Activated gamma-delta T cell (primary cell): ENCODE results near the gene RIOX2.

Experiments
- DNase-seq: peaks from one replicate; lab custom pipeline; 2025; lab: John Stamatoyannopoulos, UW

Gene RIOX2

GRCh38 chr3:97954228-97954827, 17.9 kb downstream of the RIOX2 start:
- DNase-seq, result no peak

- DNase-seq, result no peak
Measured at GRCh38 chr3:97952872-97953271, 19.4 kb downstream of the RIOX2 start.

DNA sequence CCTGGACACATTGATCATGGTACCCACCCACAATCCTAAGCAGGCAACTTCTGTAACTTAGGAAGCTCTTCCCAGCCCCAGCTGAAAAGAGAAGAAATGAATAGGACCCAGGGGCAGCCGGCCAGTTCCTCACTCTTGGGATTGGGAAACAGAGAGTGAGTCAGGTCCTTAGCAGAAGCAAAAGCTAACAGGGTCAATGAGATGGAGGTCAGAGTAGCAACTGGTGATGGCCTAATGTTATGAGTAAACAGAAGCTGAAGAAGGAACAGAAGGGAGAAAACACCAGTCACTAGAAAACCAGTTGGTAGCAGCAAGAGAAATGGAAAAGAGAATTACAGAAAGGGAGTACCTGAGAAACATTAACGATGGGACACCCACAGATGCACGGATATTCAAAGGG, 20.0 kb downstream of the RIOX2 start:
- no peak for DNase-seq

DNA sequence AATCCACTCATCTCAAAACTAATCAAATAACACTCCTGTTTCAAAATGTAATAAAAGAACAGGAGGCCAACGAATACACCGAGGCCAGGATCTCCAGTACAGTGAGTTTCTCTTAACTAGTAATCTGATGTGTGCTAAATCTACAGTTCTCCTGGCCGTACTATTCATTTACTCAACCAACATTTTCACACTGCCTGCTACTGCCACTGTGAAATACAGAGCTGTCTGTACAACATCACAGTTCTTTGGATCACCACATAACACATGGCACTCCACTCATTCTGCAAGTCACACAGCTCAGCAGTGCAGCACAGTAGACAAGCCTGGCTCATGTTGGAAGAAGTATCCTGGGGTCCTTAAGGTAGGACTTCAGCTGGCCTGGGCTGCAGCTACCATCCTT, 21.9 kb downstream of the RIOX2 start:
- no peak for DNase-seq

DNA sequence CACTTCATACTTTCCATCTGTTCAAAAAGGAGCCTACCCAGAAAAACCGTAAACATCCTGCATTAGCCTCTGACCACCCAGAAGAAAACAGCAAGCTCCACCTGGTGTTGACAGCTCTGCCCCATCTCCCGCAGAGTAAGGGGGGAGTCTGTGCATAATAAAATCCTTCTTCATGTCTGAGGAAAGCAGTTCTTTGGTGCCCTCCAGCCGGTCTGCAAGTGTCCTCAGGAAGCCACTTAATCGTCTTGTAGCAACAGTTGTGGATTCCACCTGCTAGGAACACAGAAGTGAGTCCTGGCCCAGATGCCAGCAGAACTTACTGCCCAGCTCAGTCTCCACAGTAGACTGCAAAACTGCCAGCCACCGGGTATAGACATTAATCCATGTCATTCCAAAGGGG, 22.5 kb downstream of the RIOX2 start:
- no peak for DNase-seq

DNA sequence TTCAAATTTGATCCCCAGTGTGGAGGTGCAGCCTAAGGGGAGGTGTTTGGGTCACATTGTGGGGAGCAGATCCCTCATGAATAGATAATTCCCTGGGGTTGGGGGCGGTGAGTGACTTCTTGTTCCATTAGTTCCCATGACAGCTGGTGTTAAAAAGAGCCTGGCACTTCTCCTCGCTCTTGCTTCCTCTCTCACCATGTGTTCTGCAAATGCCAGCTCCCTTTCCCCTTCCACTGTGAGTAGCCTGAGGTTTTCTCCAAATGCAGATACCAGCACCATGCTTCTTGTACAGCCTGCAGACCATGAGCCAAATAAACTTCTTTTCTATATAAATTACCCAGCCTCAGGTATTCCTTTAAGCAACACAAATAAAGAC, 23.1 kb downstream of the RIOX2 start:
- DNase-seq, result no peak

GRCh38 chr3:97948351-97949109, 23.7 kb downstream of the RIOX2 start:
- DNase-seq, result no peak

- no peak for DNase-seq
Measured at GRCh38 chr3:97942801-97943546, 29.3 kb downstream of the RIOX2 start.

DNA sequence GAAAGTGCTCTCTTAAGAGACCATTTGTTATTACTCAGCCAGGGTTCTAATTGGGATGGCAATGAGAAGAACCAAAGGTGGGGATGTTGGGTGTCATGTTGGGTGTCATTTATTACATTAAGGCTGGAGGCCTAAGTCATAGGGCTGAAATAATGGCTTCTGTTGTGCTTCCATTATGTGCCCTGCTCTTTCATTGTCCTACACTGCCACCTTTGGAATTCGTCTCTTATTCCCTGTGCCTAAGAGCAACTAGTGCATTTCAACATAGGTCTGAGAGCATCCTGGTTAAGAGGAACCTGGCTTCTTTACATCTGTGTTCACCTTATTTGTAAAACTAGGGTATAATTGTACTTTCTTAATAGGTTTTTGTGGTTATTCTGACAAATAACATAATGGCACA, 32.2 kb downstream of the RIOX2 start:
- DNase-seq, result no peak

GRCh38 chr3:97939401-97939800, 32.8 kb downstream of the RIOX2 start:
- DNase-seq, result no peak

DNA sequence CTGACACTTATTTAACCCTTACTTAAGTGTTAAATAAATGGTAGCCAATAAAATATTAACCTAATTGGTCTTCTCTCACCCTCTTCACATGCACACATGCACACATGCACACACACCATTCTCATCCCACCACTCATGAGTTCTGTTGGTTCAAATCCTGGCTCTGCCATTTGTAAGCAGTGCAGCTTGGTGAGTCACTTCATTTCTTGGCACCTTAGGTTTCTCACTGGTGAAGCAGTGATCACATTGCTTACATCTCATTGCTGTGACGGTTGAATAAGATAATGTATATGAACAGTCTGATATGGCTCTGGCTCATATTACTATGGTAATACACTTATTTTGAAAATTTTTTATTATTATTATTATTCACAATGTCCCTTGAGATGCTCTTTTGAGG, 33.8 kb downstream of the RIOX2 start:
- DNase-seq, result no peak

- no peak for DNase-seq
Measured at GRCh38 chr3:97937205-97937604, 35.0 kb downstream of the RIOX2 start.

GRCh38 chr3:97935842-97936241, 36.4 kb downstream of the RIOX2 start:
- no peak for DNase-seq

- no peak for DNase-seq
Measured at GRCh38 chr3:97934980-97935695, 37.1 kb downstream of the RIOX2 start.

DNA sequence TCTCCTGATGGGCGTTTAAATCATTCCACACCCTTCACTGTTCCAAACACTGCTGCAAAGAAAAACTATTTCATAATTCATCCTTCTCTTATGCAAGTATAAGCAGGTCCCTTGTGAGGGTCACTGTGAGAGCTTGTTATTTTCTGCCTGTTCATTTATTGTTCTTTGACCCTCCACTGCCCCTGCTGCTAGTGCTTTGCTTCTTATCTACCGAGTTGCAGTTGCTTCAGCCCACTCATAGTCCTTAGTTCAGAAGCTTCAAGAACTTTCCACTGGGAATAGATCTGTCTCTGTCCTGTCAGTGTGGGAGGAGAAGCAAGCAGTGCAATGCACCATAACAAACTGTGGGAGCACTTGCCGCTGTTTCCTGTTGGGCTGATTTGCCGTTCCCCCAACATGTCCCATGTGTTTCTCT, 39.8 kb downstream of the RIOX2 start:
- DNase-seq, result no peak

DNA sequence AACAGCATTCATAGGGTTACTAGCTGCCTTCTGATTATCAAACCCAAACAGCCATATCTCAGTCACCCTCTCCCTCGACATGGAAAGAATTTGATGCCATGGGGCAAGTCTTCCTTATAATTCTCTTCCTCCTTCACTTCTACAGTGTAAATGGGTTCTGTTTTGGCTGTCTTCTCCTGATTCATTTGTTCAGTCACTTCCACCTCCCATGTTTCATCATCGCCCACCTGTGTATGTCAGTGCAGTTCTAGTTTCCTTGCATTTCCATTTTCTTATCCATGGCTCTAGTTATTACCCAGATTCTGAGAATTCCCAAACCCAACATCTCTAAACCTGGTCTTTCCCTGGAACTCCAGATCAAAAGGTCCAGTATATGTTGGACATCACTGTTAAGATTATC, 41.0 kb downstream of the RIOX2 start:
- no peak for DNase-seq

- no peak for DNase-seq
Measured at GRCh38 chr3:97930018-97930417, 42.2 kb downstream of the RIOX2 start.

- no peak for DNase-seq
Measured at GRCh38 chr3:97928986-97929385, 43.2 kb downstream of the RIOX2 start.

- no peak for DNase-seq
Measured at GRCh38 chr3:97927704-97928103, 44.5 kb downstream of the RIOX2 start.

DNA sequence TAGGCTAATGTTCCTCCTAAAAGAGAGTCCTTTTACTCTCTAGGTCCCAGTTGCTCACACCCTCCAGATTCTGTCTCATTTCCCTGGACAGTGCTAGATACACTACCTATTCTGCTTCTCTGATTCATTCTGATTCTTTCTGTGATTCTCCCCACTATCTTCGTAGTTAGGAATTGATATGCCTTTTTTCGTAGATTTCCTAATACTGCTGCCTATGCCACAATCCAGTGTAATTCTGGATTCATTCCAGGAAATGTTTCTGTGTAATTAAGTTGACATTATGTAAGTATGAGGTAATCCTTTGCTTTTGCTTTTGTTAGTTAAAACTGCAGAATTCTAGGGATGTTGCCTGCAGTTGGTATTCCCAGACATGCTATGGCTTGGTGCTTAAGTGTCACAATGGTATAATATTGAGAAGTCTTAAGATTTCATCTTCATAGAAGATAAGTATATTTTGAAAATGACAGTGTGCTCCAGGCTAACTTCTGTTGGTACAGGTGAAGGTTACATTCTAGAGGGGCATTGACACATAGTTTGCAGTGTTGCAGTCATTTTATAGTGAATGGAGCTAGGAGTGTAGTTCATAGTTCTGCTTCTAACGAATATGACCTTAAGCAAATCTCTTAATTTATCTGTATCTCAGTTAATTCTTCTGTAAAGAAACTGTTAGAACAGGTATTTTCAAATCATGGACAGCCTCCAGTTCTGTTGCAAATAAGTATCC, 54.3 kb downstream of the RIOX2 start:
- no peak for DNase-seq

GRCh38 chr3:97916576-97916975, 55.7 kb downstream of the RIOX2 start:
- DNase-seq, result no peak

DNA sequence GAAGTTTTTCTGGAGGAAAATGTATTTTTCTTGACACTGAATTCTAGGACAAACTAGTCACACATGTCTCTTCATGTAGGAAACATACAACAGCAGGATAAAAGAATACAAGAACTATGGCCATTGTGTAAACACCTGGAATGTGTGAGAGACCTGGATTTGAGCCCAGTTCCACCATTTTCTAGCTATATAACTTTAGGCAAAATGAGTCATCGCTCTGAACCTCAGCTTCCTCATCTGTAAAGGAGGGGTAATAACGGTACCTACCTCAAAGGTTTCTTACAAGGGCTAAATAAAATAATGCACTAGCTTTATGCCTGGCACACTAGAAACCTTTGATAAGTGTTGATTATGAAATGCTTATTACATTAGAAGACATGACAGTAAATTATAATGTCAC, 57.8 kb downstream of the RIOX2 start:
- DNase-seq, result no peak
